ENCODE data around the gene CPVL. TPM values are rescaled to one million over a fixed set of nuclear protein-coding genes. Genes with fewer than 3 reads are reported as not detected.

The CPVL gene
- total RNA-seq, 1 donor from 2014 or later, result 22.1 TPM

- H3K27ac Mint-ChIP-seq, result no peak overlapping the region
- no peaks in the 10 kb centered on the region for H3K27me3 Mint-ChIP-seq
- no peak overlapping the region for H3K4me3 Mint-ChIP-seq (ENCODE audit: low read depth)
- no peak for TF ChIP-seq CTCF (IDR thresholded peaks at IDR 0.05; ENCODE audit: unreplicated experiment)
- H3K36me3 Mint-ChIP-seq (ENCODE audit: insufficient read depth), result peaks cover 2% of the 10 kb centered on the region
- DNase-seq (ENCODE audit: low spot score, unreplicated experiment), result no peak
- peaks cover 5% of the 10 kb centered on the region for H3K4me1 Mint-ChIP-seq (ENCODE audit: low read depth)
- no peaks in the 10 kb centered on the region for H3K9me3 Mint-ChIP-seq (ENCODE audit: low read depth)
Measured at GRCh38 chr7:29013082-29013695, 133.1 kb downstream of the CPVL start.

- peaks cover 5% of the 10 kb centered on the region for H3K4me1 Mint-ChIP-seq (ENCODE audit: low read depth)
- H3K27ac Mint-ChIP-seq, result no peak overlapping the region
- H3K4me3 Mint-ChIP-seq (ENCODE audit: low read depth), result no peak overlapping the region
- H3K27me3 Mint-ChIP-seq, result no peaks in the 10 kb centered on the region
- no peak for TF ChIP-seq CTCF (IDR thresholded peaks at IDR 0.05; ENCODE audit: unreplicated experiment)
- H3K36me3 Mint-ChIP-seq (ENCODE audit: insufficient read depth), result peaks cover 5% of the 10 kb centered on the region
- H3K9me3 Mint-ChIP-seq (ENCODE audit: low read depth), result peaks cover 10% of the 10 kb centered on the region
- DNase-seq (ENCODE audit: low spot score, unreplicated experiment), result no peak
Measured at GRCh38 chr7:29009947-29010346, 136.4 kb downstream of the CPVL start.

GRCh38 chr7:29008590-29008989 lies 137.7 kb downstream of the CPVL start:
- Mint-ChIP-seq H3K27me3 (no peaks in the 10 kb centered on the region), H3K9me3 (ENCODE audit: low read depth) (peaks cover 10% of the 10 kb centered on the region), H3K4me1 (ENCODE audit: low read depth) (peaks cover 1% of the 10 kb centered on the region), H3K36me3 (ENCODE audit: insufficient read depth) (peaks cover 5% of the 10 kb centered on the region), H3K27ac (no peak overlapping the region), H3K4me3 (ENCODE audit: low read depth) (no peak overlapping the region)
- no peak for TF ChIP-seq CTCF (IDR thresholded peaks at IDR 0.05; ENCODE audit: unreplicated experiment)
- DNase-seq (ENCODE audit: low spot score, unreplicated experiment), result no peak

- Mint-ChIP-seq H3K4me3 (ENCODE audit: low read depth) (no peak overlapping the region), H3K27me3 (no peaks in the 10 kb centered on the region), H3K36me3 (ENCODE audit: insufficient read depth) (peaks cover 5% of the 10 kb centered on the region), H3K27ac (no peak overlapping the region), H3K9me3 (ENCODE audit: low read depth) (peaks cover 10% of the 10 kb centered on the region), H3K4me1 (ENCODE audit: low read depth) (peaks cover under 1% of the 10 kb centered on the region)
- DNase-seq (ENCODE audit: low spot score, unreplicated experiment), result no peak
- TF ChIP-seq CTCF (IDR thresholded peaks at IDR 0.05; ENCODE audit: unreplicated experiment), result no peak
Measured at GRCh38 chr7:29007127-29007526, 139.2 kb downstream of the CPVL start.

- Mint-ChIP-seq H3K36me3 (ENCODE audit: insufficient read depth) (peaks cover 5% of the 10 kb centered on the region), H3K4me1 (ENCODE audit: low read depth) (no peaks in the 10 kb centered on the region), H3K9me3 (ENCODE audit: low read depth) (peaks cover 10% of the 10 kb centered on the region), H3K27ac (no peak overlapping the region), H3K27me3 (no peaks in the 10 kb centered on the region), H3K4me3 (ENCODE audit: low read depth) (no peak overlapping the region)
- no peak for TF ChIP-seq CTCF (IDR thresholded peaks at IDR 0.05; ENCODE audit: unreplicated experiment)
- no peak for DNase-seq (ENCODE audit: low spot score, unreplicated experiment)
Measured at GRCh38 chr7:29005829-29006228, 140.5 kb downstream of the CPVL start.

All from progenitor cell of endocrine pancreas (in vitro differentiated cells).